ENCODE measurements around the gene FOXN3.

DNA sequence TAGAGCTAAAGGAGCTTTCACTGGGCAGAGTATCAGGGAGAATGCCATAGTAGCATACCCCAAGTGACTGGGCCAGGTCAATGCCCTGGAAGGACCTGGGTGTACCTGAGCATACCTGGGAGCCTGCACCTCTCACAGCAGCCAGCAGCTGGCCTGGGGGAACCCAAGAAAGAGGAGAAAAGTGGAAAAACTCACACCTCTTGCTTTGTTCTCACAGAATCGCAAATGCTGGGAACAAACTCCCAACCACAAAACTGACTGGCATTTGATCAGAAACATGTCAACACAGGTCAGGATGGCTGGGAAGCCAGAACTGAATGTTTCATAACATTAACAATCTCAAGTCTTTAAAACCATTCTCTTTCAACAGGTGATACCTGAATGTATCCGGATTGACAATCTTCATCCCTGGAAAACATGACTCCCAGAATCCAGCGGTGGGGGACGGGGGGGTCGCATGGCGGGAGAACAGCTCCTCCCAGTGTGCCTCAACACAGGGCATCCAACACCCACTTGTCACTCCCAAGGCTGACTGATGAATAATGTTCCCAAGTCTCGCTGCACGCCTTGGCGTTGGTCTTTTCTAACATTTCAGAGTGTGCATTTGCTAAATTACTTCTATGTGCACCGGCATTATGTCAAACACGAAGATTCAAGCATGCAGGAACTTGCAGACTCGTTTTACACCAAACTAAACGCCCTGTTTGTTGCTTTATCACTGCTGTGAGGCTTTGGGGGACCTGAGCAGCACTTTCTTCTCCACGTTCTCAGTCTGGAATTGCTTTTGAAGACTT lies 7.9 kb downstream of the FOXN3 start:
- TF ChIP-seq EZH2 (IDR thresholded peaks at IDR 0.05; ENCODE audit: low read depth, unreplicated experiment) (no peak), ZNF331 (CRISPR knock-in tag; IDR thresholded peaks at IDR 0.05; ENCODE audit: low read depth) (no peak), ZNF114 (CRISPR knock-in tag; IDR thresholded peaks at IDR 0.05) (no peak), EZH2phosphoT487 (IDR thresholded peaks at IDR 0.05; ENCODE audit: unreplicated experiment) (no peak), POLR2AphosphoS5 (IDR thresholded peaks at IDR 0.05; ENCODE audit: low read depth) (no peak), CREB1 (CRISPR knock-in tag; IDR thresholded peaks at IDR 0.05; ENCODE audit: low read depth) (no peak), NANOG (IDR thresholded peaks at IDR 0.05; ENCODE audit: borderline replicate concordance) (no peak)
- TF ChIP-seq, protein P1, sequence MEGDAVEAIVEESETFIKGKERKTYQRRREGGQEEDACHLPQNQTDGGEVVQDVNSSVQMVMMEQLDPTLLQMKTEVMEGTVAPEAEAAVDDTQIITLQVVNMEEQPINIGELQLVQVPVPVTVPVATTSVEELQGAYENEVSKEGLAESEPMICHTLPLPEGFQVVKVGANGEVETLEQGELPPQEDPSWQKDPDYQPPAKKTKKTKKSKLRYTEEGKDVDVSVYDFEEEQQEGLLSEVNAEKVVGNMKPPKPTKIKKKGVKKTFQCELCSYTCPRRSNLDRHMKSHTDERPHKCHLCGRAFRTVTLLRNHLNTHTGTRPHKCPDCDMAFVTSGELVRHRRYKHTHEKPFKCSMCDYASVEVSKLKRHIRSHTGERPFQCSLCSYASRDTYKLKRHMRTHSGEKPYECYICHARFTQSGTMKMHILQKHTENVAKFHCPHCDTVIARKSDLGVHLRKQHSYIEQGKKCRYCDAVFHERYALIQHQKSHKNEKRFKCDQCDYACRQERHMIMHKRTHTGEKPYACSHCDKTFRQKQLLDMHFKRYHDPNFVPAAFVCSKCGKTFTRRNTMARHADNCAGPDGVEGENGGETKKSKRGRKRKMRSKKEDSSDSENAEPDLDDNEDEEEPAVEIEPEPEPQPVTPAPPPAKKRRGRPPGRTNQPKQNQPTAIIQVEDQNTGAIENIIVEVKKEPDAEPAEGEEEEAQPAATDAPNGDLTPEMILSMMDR (conservative IDR thresholded peaks at IDR 0.05; ENCODE audit: low read depth in 2 of 2), result no peak
- TF ChIP-seq, protein P2, sequence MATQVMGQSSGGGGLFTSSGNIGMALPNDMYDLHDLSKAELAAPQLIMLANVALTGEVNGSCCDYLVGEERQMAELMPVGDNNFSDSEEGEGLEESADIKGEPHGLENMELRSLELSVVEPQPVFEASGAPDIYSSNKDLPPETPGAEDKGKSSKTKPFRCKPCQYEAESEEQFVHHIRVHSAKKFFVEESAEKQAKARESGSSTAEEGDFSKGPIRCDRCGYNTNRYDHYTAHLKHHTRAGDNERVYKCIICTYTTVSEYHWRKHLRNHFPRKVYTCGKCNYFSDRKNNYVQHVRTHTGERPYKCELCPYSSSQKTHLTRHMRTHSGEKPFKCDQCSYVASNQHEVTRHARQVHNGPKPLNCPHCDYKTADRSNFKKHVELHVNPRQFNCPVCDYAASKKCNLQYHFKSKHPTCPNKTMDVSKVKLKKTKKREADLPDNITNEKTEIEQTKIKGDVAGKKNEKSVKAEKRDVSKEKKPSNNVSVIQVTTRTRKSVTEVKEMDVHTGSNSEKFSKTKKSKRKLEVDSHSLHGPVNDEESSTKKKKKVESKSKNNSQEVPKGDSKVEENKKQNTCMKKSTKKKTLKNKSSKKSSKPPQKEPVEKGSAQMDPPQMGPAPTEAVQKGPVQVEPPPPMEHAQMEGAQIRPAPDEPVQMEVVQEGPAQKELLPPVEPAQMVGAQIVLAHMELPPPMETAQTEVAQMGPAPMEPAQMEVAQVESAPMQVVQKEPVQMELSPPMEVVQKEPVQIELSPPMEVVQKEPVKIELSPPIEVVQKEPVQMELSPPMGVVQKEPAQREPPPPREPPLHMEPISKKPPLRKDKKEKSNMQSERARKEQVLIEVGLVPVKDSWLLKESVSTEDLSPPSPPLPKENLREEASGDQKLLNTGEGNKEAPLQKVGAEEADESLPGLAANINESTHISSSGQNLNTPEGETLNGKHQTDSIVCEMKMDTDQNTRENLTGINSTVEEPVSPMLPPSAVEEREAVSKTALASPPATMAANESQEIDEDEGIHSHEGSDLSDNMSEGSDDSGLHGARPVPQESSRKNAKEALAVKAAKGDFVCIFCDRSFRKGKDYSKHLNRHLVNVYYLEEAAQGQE (IDR thresholded peaks at IDR 0.05; ENCODE audit: unreplicated experiment), result no peak
- TF ChIP-seq, protein P3, sequence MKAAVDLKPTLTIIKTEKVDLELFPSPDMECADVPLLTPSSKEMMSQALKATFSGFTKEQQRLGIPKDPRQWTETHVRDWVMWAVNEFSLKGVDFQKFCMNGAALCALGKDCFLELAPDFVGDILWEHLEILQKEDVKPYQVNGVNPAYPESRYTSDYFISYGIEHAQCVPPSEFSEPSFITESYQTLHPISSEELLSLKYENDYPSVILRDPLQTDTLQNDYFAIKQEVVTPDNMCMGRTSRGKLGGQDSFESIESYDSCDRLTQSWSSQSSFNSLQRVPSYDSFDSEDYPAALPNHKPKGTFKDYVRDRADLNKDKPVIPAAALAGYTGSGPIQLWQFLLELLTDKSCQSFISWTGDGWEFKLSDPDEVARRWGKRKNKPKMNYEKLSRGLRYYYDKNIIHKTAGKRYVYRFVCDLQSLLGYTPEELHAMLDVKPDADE (IDR thresholded peaks at IDR 0.05), result no peak

Measured in GM23338 (cell line).